ENCODE results near the gene GPR18. TPM values are rescaled to one million over a fixed set of nuclear protein-coding genes. Genes with fewer than 3 reads are reported as not detected.
"Not testable (repeated sequence)": the region's sequence is repeated elsewhere in the genome, so short reads cannot be mapped to it uniquely, and the experiment has no call there.

Gene GPR18
- total RNA-seq, 2 experiments from 2014 or later, result 10.9 to 13.7 TPM

GRCh38 chr13:99250982-99251825 lies 7.0 kb downstream of the GPR18 start:
- no peak overlapping the region for H3K27ac ChIP-seq (ENCODE audit: low read depth, low read length, poor library complexity, severe bottlenecking)
- H3K4me2 ChIP-seq (ENCODE audit: low read length), result no peak overlapping the region
- peaks cover 16% of the 10 kb centered on the region for H3K4me1 ChIP-seq (ENCODE audit: insufficient read depth, low read length, poor library complexity, severe bottlenecking)
- peaks cover 54% of the 10 kb centered on the region for H3K36me3 ChIP-seq (ENCODE audit: insufficient read depth, low read length)
- peaks cover 36% of the 10 kb centered on the region for H3K79me2 ChIP-seq (ENCODE audit: insufficient read depth, low read depth, low read length)
- ChIA-PET CTCF (ENCODE audit: unreplicated experiment) (no interaction called here), POLR2A (interaction anchor here (0.7 kb wide), 1 partner anchor 8 kb away, joined by 4 read pairs; no protein-coding TSS in a partner anchor)
- no peaks in the 10 kb centered on the region for H3K9me2 ChIP-seq (ENCODE audit: insufficient read depth, low read length)
- H2AFZ ChIP-seq (ENCODE audit: low read length), result no peak overlapping the region
- no peak overlapping the region for H3K4me3 ChIP-seq (ENCODE audit: low read depth, low read length, poor library complexity, severe bottlenecking)
- H3K9me3 ChIP-seq (ENCODE audit: low read length), result no peaks in the 10 kb centered on the region
- no peak for TF ChIP-seq CTCF (conservative IDR thresholded peaks at IDR 0.05; ENCODE audit: low read length)
- TF ChIP-seq EZH2phosphoT487 (IDR thresholded peaks at IDR 0.05; ENCODE audit: borderline replicate concordance, low read depth, low read length), result no peak
- intact Hi-C loops (cut with micrococcal nuclease; ENCODE audit: unreplicated experiment), result loop anchor here (10.0 kb wide), 1 partner anchor 254 kb away; the partner anchor contains the start of gene TM9SF2
- DNase-seq (ENCODE audit: low spot score), result no peak
- H4K20me1 ChIP-seq (ENCODE audit: insufficient read depth, low read length), result 0 out of 2 replicates have a peak, but pooled peaks cover 4% of the 10 kb centered on the region
- no TSS peak for BruUV-seq (replicated peaks)

GRCh38 chr13:99249606-99250005 lies 8.6 kb downstream of the GPR18 start:
- intact Hi-C loops (cut with micrococcal nuclease; ENCODE audit: unreplicated experiment), result loop anchor here (10.0 kb wide), 1 partner anchor 255 kb away; the partner anchor contains the start of gene TM9SF2
- H3K4me2 ChIP-seq (ENCODE audit: low read length); CTCF ChIA-PET (ENCODE audit: unreplicated experiment); H3K9me2 ChIP-seq (ENCODE audit: insufficient read depth, low read length); H3K9me3 ChIP-seq (ENCODE audit: low read length); BruUV-seq (replicated peaks); H2AFZ ChIP-seq (ENCODE audit: low read length); H4K20me1 ChIP-seq (ENCODE audit: insufficient read depth, low read length); H3K27ac ChIP-seq (ENCODE audit: low read depth, low read length, poor library complexity, severe bottlenecking); H3K4me3 ChIP-seq (ENCODE audit: low read depth, low read length, poor library complexity, severe bottlenecking); DNase-seq (ENCODE audit: low spot score); H3K4me1 ChIP-seq (ENCODE audit: insufficient read depth, low read length, poor library complexity, severe bottlenecking): not testable (repeated sequence)
- POLR2A ChIA-PET, result interaction anchor here (0.6 kb wide), 1 partner anchor 290 kb away, joined by 3 read pairs; no protein-coding TSS in a partner anchor
- H3K36me3 ChIP-seq (ENCODE audit: insufficient read depth, low read length), result peaks cover 41% of the 10 kb centered on the region
- peaks cover 20% of the 10 kb centered on the region for H3K79me2 ChIP-seq (ENCODE audit: insufficient read depth, low read depth, low read length)

- H3K9me2 ChIP-seq (ENCODE audit: insufficient read depth, low read length); CTCF ChIA-PET (ENCODE audit: unreplicated experiment); intact Hi-C loops (cut with micrococcal nuclease; ENCODE audit: unreplicated experiment); H3K27ac ChIP-seq (ENCODE audit: low read depth, low read length, poor library complexity, severe bottlenecking); H3K4me3 ChIP-seq (ENCODE audit: low read depth, low read length, poor library complexity, severe bottlenecking); H3K9me3 ChIP-seq (ENCODE audit: low read length); BruUV-seq (replicated peaks); H2AFZ ChIP-seq (ENCODE audit: low read length); H3K4me1 ChIP-seq (ENCODE audit: insufficient read depth, low read length, poor library complexity, severe bottlenecking); H4K20me1 ChIP-seq (ENCODE audit: insufficient read depth, low read length); DNase-seq (ENCODE audit: low spot score); POLR2A ChIA-PET; H3K4me2 ChIP-seq (ENCODE audit: low read length): not testable (repeated sequence)
- peaks cover 16% of the 10 kb centered on the region; the same call in 1 of the 2 replicates for H3K79me2 ChIP-seq (ENCODE audit: insufficient read depth, low read depth, low read length)
- peaks cover 37% of the 10 kb centered on the region for H3K36me3 ChIP-seq (ENCODE audit: insufficient read depth, low read length)
Measured at GRCh38 chr13:99249178-99249577, 9.0 kb downstream of the GPR18 start.

All from OCI-LY7 (cell line).